Measurements from ENCODE around the gene TLR9.

The TLR9 gene

DNA sequence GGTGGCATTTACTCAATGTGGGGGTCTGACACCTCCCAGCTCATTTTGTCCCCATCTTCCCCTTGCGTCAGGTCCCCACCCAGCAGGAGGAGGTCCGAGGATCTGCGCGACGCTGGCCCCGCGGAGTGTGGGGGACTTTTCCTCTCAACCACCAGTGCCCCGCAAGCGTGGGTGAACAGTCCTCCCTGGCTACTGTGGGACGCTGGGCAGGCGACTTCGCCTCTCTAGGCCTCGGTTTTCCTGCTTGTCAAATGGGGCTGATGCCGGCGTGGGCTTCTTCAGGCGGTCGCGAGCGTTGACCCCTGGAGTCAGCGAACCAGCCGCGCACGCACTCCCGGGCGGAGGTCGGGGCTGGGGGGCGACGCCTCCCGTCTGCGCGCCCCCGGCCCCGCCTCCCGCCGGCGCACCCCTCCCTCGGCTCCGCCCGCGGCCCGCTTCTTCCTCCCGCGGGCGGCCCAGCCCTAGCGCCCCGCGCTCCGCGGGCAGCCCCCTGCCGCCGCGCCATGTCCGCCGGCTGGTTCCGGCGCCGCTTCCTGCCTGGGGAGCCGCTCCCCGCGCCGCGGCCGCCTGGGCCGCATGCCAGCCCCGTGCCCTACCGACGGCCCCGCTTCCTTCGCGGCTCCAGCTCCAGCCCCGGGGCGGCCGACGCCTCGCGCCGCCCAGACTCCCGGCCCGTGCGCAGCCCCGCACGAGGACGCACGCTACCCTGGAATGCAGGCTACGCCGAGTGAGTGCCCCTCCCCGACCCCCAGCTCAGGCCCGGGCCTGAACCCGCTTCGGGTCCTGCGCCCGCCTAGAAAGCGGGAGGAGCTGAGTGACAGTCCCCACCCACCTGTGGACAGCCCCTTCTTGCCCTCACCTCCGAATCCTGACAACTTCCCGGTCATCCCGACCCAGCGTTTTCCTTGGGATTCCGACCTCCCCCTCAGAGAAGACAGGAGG lies 20.1 kb upstream of the TLR9 start, which contains the start of gene PPM1M:
PPM1M (plus strand) TSS at position 438 of the 942 bp plus-strand sequence; CDS start at position 504, 66 bp downstream.
- peak within 1 kb of the TSS; percentile 97 for H3K4me2 ChIP-seq (ENCODE audit: low read length)
- no peaks in the 10 kb centered on the region for H3K9me3 ChIP-seq (replicated peaks; ENCODE audit: low read length)
- H3K4me3 ChIP-seq (ENCODE audit: low read length): peak within 1 kb of the TSS; percentile 80
- peaks cover 35% of the 10 kb centered on the region for H3K4me1 ChIP-seq (ENCODE audit: control insufficient read depth, insufficient read depth, low read length)
- peak within 1 kb of the TSS; percentile 86 for H3K9ac ChIP-seq (ENCODE audit: low read depth, low read length)
- peaks cover 19% of the 10 kb centered on the region for H3K36me3 ChIP-seq (ENCODE audit: insufficient read depth, low read length)
- H3K27me3 ChIP-seq (ENCODE audit: control insufficient read depth, insufficient read depth, low read length): no peaks in the 10 kb centered on the region

DNA sequence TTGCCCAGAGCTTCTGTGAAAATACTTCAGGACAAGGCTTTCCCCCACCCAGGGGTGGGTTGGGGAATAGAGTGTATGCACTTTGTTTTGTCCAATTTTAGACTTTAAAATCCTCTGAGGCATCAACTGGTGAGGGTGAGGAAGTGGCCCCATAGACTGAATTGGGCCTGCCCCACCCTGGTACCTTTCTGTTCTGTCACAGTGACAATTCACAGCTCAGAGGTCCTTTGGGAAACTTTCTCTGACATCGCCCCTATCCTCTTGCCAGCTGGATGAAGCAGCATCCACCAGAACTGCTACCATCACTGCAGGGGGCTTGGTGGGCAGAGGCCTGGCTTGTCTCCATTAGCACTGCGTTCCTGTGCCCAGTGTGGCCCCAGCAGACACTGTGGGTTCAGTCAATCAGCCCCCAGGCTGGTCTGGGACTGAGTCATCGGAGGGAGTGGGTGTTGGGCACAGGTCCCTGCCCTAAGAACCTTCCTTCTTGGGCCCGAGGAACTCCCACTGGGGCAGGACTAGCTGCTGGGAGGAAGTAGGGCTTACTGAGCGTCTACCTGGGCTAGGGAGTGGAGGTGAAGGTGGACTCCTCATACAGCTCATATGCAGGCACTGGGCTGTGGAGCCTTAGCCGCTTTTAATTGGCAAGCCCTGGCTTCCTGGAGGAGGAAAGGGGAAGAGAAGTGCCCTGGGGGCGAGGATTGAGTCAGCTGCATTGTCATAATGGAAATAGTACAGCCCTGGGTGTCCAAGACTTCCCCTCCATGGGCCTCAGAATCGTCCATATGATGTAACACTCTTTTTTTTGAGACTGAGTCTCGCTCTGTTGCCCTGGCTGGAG lies 18.6 kb upstream of the TLR9 start:
- Histone ChIP-seq H3K4me2 (ENCODE audit: low read length) (peak overlapping the region; percentile 48), H3K36me3 (ENCODE audit: insufficient read depth, low read length) (peaks cover 4% of the 10 kb centered on the region), H3K9ac (ENCODE audit: low read depth, low read length) (no peak overlapping the region), H3K9me3 (replicated peaks; ENCODE audit: low read length) (no peaks in the 10 kb centered on the region), H3K27me3 (ENCODE audit: control insufficient read depth, insufficient read depth, low read length) (no peaks in the 10 kb centered on the region), H3K4me1 (ENCODE audit: control insufficient read depth, insufficient read depth, low read length) (peaks cover 44% of the 10 kb centered on the region), H3K4me3 (ENCODE audit: low read length) (no peak overlapping the region)

DNA sequence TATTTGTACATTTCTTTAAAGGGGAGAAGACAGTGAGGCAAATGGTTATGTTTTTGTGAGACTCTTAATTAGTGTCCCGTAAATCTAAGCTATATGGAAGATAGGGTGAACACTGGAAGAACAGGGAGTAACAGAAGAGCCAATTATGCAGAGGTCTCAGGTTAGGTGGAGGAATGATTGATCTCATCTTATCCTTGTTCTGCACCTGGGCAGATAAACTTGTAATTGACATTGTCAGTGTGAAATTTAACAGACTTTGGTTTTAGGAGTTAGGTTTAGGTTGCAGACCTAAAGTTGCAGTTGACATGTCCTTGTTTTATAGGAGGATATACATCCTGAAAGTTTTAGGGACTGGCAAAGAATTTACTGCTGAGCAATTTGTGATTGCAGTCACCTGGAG lies 16.6 kb upstream of the TLR9 start:
- no peaks in the 10 kb centered on the region for H3K27me3 ChIP-seq (ENCODE audit: control insufficient read depth, insufficient read depth, low read length)
- H3K9me3 ChIP-seq (replicated peaks; ENCODE audit: low read length): no peaks in the 10 kb centered on the region
- no peak overlapping the region for H3K4me2 ChIP-seq (ENCODE audit: low read length)
- no peaks in the 10 kb centered on the region for H3K36me3 ChIP-seq (ENCODE audit: insufficient read depth, low read length)
- H3K4me1 ChIP-seq (ENCODE audit: control insufficient read depth, insufficient read depth, low read length): peaks cover 58% of the 10 kb centered on the region
- no peak overlapping the region for H3K4me3 ChIP-seq (ENCODE audit: low read length)
- no peak overlapping the region for H3K9ac ChIP-seq (ENCODE audit: low read depth, low read length)

- Histone ChIP-seq H3K9ac (ENCODE audit: low read depth, low read length) (no peak overlapping the region), H3K36me3 (ENCODE audit: insufficient read depth, low read length) (no peaks in the 10 kb centered on the region), H3K27me3 (ENCODE audit: control insufficient read depth, insufficient read depth, low read length) (no peaks in the 10 kb centered on the region), H3K4me1 (ENCODE audit: control insufficient read depth, insufficient read depth, low read length) (peaks cover 56% of the 10 kb centered on the region), H3K4me2 (ENCODE audit: low read length) (no peak overlapping the region), H3K9me3 (replicated peaks; ENCODE audit: low read length) (no peaks in the 10 kb centered on the region), H3K4me3 (ENCODE audit: low read length) (no peak overlapping the region)
Measured at GRCh38 chr3:52240886-52241370, 15.5 kb upstream of the TLR9 start.

DNA sequence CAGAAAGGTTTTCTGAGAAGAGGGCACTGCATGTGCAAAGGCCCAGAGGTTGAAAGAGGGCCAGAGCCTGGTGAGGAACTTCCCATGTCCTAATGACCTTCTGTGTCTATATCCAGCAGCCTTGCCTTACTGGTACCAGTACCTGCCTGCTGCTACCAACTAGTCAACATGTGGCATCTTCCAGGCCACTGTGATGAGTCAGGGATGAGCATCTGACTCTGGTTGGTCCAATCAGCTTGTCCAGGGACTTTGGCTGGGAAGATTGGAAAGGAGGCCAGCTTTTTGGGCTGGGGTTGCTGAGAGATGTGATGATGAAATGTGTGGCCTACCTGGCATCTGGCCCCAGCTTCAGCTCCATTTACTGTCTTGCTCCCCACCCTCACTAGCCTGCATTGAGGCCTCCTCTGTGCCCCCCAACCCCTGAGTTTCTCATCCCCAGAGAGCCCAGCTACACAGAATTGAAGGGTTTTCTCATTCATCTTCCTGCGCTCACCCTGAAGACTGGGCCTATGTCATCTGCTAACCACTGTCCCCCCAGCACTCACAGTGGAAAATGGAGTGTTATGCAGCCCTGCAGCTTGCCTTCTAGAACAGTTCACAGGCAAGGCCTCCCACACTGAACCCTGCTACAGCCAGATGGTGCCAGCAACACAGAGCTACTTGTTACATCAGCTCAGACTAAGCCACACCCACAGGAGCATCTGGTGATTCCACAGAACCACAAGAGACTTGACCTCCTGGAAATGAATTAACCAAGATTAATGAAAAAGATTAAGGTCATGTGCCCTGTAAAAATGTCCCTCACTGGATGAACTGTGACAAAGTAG lies 14.8 kb upstream of the TLR9 start:
- peak overlapping the region; percentile 87 for H3K4me2 ChIP-seq (ENCODE audit: low read length)
- H3K4me1 ChIP-seq (ENCODE audit: control insufficient read depth, insufficient read depth, low read length): peaks cover 50% of the 10 kb centered on the region
- H3K9me3 ChIP-seq (replicated peaks; ENCODE audit: low read length): no peaks in the 10 kb centered on the region
- peaks cover under 1% of the 10 kb centered on the region for H3K36me3 ChIP-seq (ENCODE audit: insufficient read depth, low read length)
- peak overlapping the region; percentile 99 for H3K4me3 ChIP-seq (ENCODE audit: low read length)
- peak overlapping the region; percentile 94 for H3K9ac ChIP-seq (ENCODE audit: low read depth, low read length)
- H3K27me3 ChIP-seq (ENCODE audit: control insufficient read depth, insufficient read depth, low read length): no peaks in the 10 kb centered on the region

GRCh38 chr3:52238761-52239701 lies 13.6 kb upstream of the TLR9 start, which contains the start of gene TWF2:
TSS of gene TWF2 (minus strand) at chr3:52239158. CDS start at chr3:52239016, 142 bp downstream.
- peaks cover 38% of the 10 kb centered on the region for H3K4me1 ChIP-seq (ENCODE audit: control insufficient read depth, insufficient read depth, low read length)
- no peaks in the 10 kb centered on the region for H3K27me3 ChIP-seq (ENCODE audit: control insufficient read depth, insufficient read depth, low read length)
- peaks cover 11% of the 10 kb centered on the region for H3K36me3 ChIP-seq (ENCODE audit: insufficient read depth, low read length)
- peak within 1 kb of the TSS; percentile 87 for H3K4me2 ChIP-seq (ENCODE audit: low read length)
- peak within 1 kb of the TSS; percentile 94 for H3K9ac ChIP-seq (ENCODE audit: low read depth, low read length)
- no peaks in the 10 kb centered on the region for H3K9me3 ChIP-seq (replicated peaks; ENCODE audit: low read length)
- H3K4me3 ChIP-seq (ENCODE audit: low read length): peak within 1 kb of the TSS; percentile 99

DNA sequence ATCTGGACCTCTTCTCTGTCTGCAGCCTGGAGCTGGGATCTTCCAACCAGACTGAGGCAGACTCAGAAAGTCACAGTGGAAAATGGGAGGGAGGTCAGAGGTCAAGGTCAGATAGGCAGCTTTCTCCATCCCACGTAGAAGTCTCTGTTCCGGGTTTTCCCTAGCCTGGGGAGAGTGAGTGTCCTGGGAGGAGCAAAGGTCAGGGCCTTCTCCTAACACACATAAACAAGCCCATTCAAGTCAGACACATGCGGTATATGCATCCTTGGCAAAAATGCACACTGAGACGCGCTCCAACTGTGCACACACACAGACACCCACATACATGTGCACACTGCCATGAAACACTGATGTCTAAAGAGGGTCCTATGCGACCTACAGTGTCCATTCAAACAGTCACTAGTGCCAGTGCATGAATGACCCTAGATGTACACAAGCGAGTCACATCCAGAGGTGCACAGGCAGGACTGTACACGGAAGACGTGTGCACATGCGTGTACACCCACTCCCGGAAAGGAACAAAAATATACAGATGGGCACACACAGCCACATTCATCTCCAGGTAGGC lies 12.8 kb upstream of the TLR9 start:
- H3K4me3 ChIP-seq (ENCODE audit: low read length): peak overlapping the region; percentile 99
- H3K4me2 ChIP-seq (ENCODE audit: low read length): peak overlapping the region; percentile 87
- peak overlapping the region; percentile 94 for H3K9ac ChIP-seq (ENCODE audit: low read depth, low read length)
- peaks cover 14% of the 10 kb centered on the region for H3K36me3 ChIP-seq (ENCODE audit: insufficient read depth, low read length)
- peaks cover 35% of the 10 kb centered on the region for H3K4me1 ChIP-seq (ENCODE audit: control insufficient read depth, insufficient read depth, low read length)
- H3K9me3 ChIP-seq (replicated peaks; ENCODE audit: low read length): no peaks in the 10 kb centered on the region
- H3K27me3 ChIP-seq (ENCODE audit: control insufficient read depth, insufficient read depth, low read length): no peaks in the 10 kb centered on the region

GRCh38 chr3:52237657-52238172 lies 12.3 kb upstream of the TLR9 start:
- Histone ChIP-seq H3K36me3 (ENCODE audit: insufficient read depth, low read length) (peaks cover 14% of the 10 kb centered on the region), H3K9ac (ENCODE audit: low read depth, low read length) (peak overlapping the region; percentile 94), H3K4me2 (ENCODE audit: low read length) (peak overlapping the region; percentile 87), H3K9me3 (replicated peaks; ENCODE audit: low read length) (no peaks in the 10 kb centered on the region), H3K4me1 (ENCODE audit: control insufficient read depth, insufficient read depth, low read length) (peaks cover 35% of the 10 kb centered on the region), H3K27me3 (ENCODE audit: control insufficient read depth, insufficient read depth, low read length) (no peaks in the 10 kb centered on the region), H3K4me3 (ENCODE audit: low read length) (peak overlapping the region; percentile 99)

DNA sequence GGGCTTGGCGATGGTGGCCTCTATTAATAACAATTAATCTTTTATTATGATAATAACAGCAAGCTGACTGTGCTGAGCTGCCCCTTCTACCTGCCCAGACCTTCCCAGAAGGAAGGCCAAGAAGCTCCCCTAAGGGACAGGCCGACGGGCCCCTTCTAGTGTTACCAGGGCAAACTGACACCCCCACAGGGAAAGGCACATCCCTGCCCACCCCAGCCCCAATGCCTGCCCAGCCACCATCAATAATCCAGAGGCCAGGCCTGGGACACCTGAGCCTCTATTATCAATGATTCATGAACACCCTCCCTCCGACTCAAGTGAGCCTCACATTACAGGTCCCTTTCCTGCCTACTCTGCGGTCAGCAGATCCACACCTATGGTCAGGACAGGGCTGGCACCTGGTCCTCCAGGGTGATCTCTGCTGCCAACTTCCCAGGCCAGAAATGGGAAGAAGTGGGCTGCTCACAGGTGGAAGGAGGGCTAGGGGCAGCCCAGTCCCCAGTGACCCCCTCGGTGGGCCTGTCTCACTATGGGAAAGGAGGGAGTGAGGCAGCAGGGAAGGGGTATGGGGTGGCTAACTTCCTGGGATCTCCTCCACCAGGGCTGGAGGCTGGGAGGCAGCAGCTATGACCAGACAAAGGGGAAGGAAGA lies 11.7 kb upstream of the TLR9 start:
- H3K27me3 ChIP-seq (ENCODE audit: control insufficient read depth, insufficient read depth, low read length): no peaks in the 10 kb centered on the region
- H3K9me3 ChIP-seq (replicated peaks; ENCODE audit: low read length): no peaks in the 10 kb centered on the region
- peaks cover 18% of the 10 kb centered on the region for H3K36me3 ChIP-seq (ENCODE audit: insufficient read depth, low read length)
- peak overlapping the region; percentile 87 for H3K4me2 ChIP-seq (ENCODE audit: low read length)
- H3K9ac ChIP-seq (ENCODE audit: low read depth, low read length): peak overlapping the region; percentile 94
- H3K4me1 ChIP-seq (ENCODE audit: control insufficient read depth, insufficient read depth, low read length): peaks cover 35% of the 10 kb centered on the region
- H3K4me3 ChIP-seq (ENCODE audit: low read length): peak overlapping the region; percentile 99

All from skeletal muscle satellite cell (primary cell).